T-cell (primary cell): ENCODE data around the gene DOCK8. TPM values are rescaled to one million over a fixed set of nuclear protein-coding genes. Genes with fewer than 3 reads are reported as not detected.
"Not testable (repeated sequence)": the region's sequence is repeated elsewhere in the genome, so short reads cannot be mapped to it uniquely, and the experiment has no call there.

ENCODE experiments used
- ATAC-seq, 4 experiments: fragments of 200-7000 bp in 3 of 4; fragments of 150-1000 bp in 1 of 4; cut with Tn5 transposase; replicated peaks in 1 of 4; 1 replicate in 3 of 4; 2 replicates in 1 of 4; pipeline ENCODE4 v1.10.0; 2021; ENCODE audit warnings: moderate library complexity in 3 of 4, mild to moderate bottlenecking in 2 of 4, moderate number of reproducible peaks in 1 of 4
- CTCF ChIA-PET, 2 donors: fragments of 300-600 bp; sonication (Branson Sonifier 250); formaldehyde crosslinking; loops; one replicate each; lab custom pipeline; 2022; ENCODE audit warnings: antibody characterized with exemption in 2 of 2; lab: Charles Lee
- POLR2A ChIA-PET, 2 donors: fragments of 300-600 bp; sonication (Branson Sonifier 250); formaldehyde crosslinking; loops; one replicate each; lab custom pipeline; 2022; ENCODE audit warnings: antibody characterized with exemption in 2 of 2; lab: Charles Lee
- DNase-seq, 35 experiments: peaks; one replicate each; pipeline versions ENCODE4 v3.0.0 to v3.0.0-alpha.2; 2013 to 2023
- H3K27ac ChIP-seq: one replicate; pipeline ENCODE4 v1.5.1; 2013; ENCODE audit warnings: low read length
- H3K27me3 ChIP-seq, 2 experiments: replicated peaks in 1 of 2; 1 replicate in 1 of 2; 2 replicates in 1 of 2; pipeline versions ENCODE4 v1.6.1 to v1.7.0; 2013; ENCODE audit warnings: low read length in 1 of 2, mixed read lengths in 1 of 2; ENCODE audit not compliant: control insufficient read depth in 2 of 2, insufficient read depth in 2 of 2; ENCODE audit errors: extremely low read depth in 1 of 2
- H3K36me3 ChIP-seq, 2 donors: 1 replicate in 1 of 2; 2 replicates in 1 of 2; pipeline versions ENCODE4 v1.6.1 to v1.7.0; 2013; ENCODE audit warnings: low read length in 1 of 2; ENCODE audit not compliant: control insufficient read depth in 2 of 2, insufficient read depth in 1 of 2; ENCODE audit errors: extremely low read depth in 1 of 2
- H3K4me1 ChIP-seq, 2 experiments: 1 replicate in 1 of 2; 2 replicates in 1 of 2; pipeline versions ENCODE4 v1.6.1 to v1.7.0; 2013; ENCODE audit warnings: low read length in 2 of 2, mixed read lengths in 1 of 2; ENCODE audit not compliant: insufficient read depth in 2 of 2, control insufficient read depth in 1 of 2; ENCODE audit errors: extremely low read depth in 1 of 2
- H3K4me3 ChIP-seq, 2 donors: 1 replicate in 1 of 2; 2 replicates in 1 of 2; pipeline versions ENCODE4 v1.5.1 to v1.7.0; 2013; ENCODE audit warnings: mild to moderate bottlenecking in 2 of 2, low read length in 1 of 2, moderate library complexity in 1 of 2; ENCODE audit not compliant: control insufficient read depth in 1 of 2; ENCODE audit errors: extremely low read depth in 1 of 2
- H3K9me3 ChIP-seq: 2 replicates; pipeline ENCODE4 v1.7.0; 2013
- H3K27ac Mint-ChIP-seq, 2 donors: one replicate each; pipeline ENCODE4 v1.8.0; 2020 to 2021; ENCODE audit warnings: mild to moderate bottlenecking in 2 of 2, mixed read lengths in 2 of 2
- H3K27me3 Mint-ChIP-seq, 2 donors: one replicate each; pipeline ENCODE4 v1.8.0; 2021 to 2022; ENCODE audit warnings: mixed read lengths in 2 of 2
- H3K36me3 Mint-ChIP-seq: one replicate; pipeline ENCODE4 v1.8.0; 2021; ENCODE audit warnings: mixed read lengths
- H3K4me1 Mint-ChIP-seq, 3 donors: one replicate each; pipeline ENCODE4 v1.8.0; 2020 to 2022; ENCODE audit warnings: mixed read lengths in 3 of 3, mild to moderate bottlenecking in 1 of 3
- H3K4me3 Mint-ChIP-seq, 3 donors: one replicate each; pipeline ENCODE4 v1.8.0; 2020 to 2022; ENCODE audit warnings: mild to moderate bottlenecking in 3 of 3, mixed read lengths in 3 of 3, moderate library complexity in 3 of 3
- H3K9me3 Mint-ChIP-seq, 3 donors: one replicate each; pipeline ENCODE4 v1.8.0; 2020 to 2022; ENCODE audit warnings: mixed read lengths in 3 of 3
- WGBS: methylation state at CpG from one replicate; pipeline ENCODE4 v1.1.5; 2013; ENCODE audit warnings: missing lambda C conversion rate; ENCODE audit not compliant: insufficient coverage; 5-methylcytosine and 5-hydroxymethylcytosine counted together
- total RNA-seq, 35 experiments: library from RNA in 6 of 35; stranded (reverse) in 6 of 35; fragments of 120-200 nt in 1 of 35; gene quantifications; one replicate each; pipeline versions ENCODE4 v1.2.1 to v1.2.4 and lab custom pipeline; 2013 to 2026

Gene DOCK8
- total RNA-seq, 5 donors from 2014 or later (not counting 1 experiment from before 2014, with no cell fraction given) = 173 to 231 (median 208) TPM

GRCh38 chr9:406886-407654, 192.4 kb downstream of the DOCK8 start:
- Histone ChIP-seq H3K4me3 (no peak overlapping the region), H3K4me1 (no peaks in the 10 kb centered on the region), H3K27ac (no peak overlapping the region), H3K9me3 (no peaks in the 10 kb centered on the region), H3K36me3 (peaks cover 3 to 85% of the 10 kb centered on the region in 2 donors), H3K27me3 (no peaks in the 10 kb centered on the region)
- H3K4me3 Mint-ChIP-seq = no peak overlapping the region
- WGBS = 100% methylated on average over 2 of the region's 7 CpGs
- H3K9me3 Mint-ChIP-seq = peaks cover 0 to 5% (median 2%) of the 10 kb centered on the region in 3 donors
- ATAC-seq (no peak), DNase-seq (no peak)
- no peaks in the 10 kb centered on the region for H3K27me3 Mint-ChIP-seq
- POLR2A ChIA-PET = no interaction called here
- H3K36me3 Mint-ChIP-seq = peaks cover 77% of the 10 kb centered on the region
- H3K27ac Mint-ChIP-seq = no peak overlapping the region
- H3K4me1 Mint-ChIP-seq = no peaks in the 10 kb centered on the region
- CTCF ChIA-PET = interaction anchor here in 1 of 2 donors (0.7 kb wide), 1 partner anchor 135 kb away, joined by 5 read pairs; no protein-coding TSS in a partner anchor

- H3K27ac ChIP-seq, H3K4me1 Mint-ChIP-seq, ATAC-seq, CTCF ChIA-PET, H3K27me3 Mint-ChIP-seq, H3K27me3 ChIP-seq, H3K4me3 Mint-ChIP-seq, POLR2A ChIA-PET, H3K27ac Mint-ChIP-seq, H3K9me3 ChIP-seq, H3K4me1 ChIP-seq, DNase-seq, H3K9me3 Mint-ChIP-seq, H3K4me3 ChIP-seq: not testable (repeated sequence)
- H3K36me3 Mint-ChIP-seq = peaks cover 65% of the 10 kb centered on the region
- WGBS = no CpG with 5 or more reads among the region's 7 CpGs
- H3K36me3 ChIP-seq = peaks cover 0 to 69% of the 10 kb centered on the region in 2 donors
Observed at GRCh38 chr9:409655-410054, 195.0 kb downstream of the DOCK8 start.

GRCh38 chr9:414595-414994, 199.9 kb downstream of the DOCK8 start:
- peaks cover 3 to 65% of the 10 kb centered on the region in 2 donors for H3K36me3 ChIP-seq
- ChIA-PET POLR2A (no interaction called here), CTCF (interaction anchor here in 1 of 2 donors (0.6 kb wide), 2 partner anchors 9 to 66 kb away, joined by 3 read pairs; no protein-coding TSS in a partner anchor)
- H3K27me3 ChIP-seq = no peaks in the 10 kb centered on the region
- no peaks in the 10 kb centered on the region for H3K9me3 Mint-ChIP-seq
- no peak overlapping the region for H3K4me3 Mint-ChIP-seq
- no peaks in the 10 kb centered on the region for H3K4me1 ChIP-seq
- no peak overlapping the region for H3K27ac ChIP-seq
- WGBS = 100% methylated on average over 4 of the region's 5 CpGs
- H3K4me3 ChIP-seq = no peak overlapping the region
- H3K27ac Mint-ChIP-seq = no peak overlapping the region
- DNase-seq (no peak), ATAC-seq (no peak)
- no peaks in the 10 kb centered on the region for H3K4me1 Mint-ChIP-seq
- no peaks in the 10 kb centered on the region for H3K27me3 Mint-ChIP-seq
- peaks cover 54% of the 10 kb centered on the region for H3K36me3 Mint-ChIP-seq
- H3K9me3 ChIP-seq = no peaks in the 10 kb centered on the region

- ATAC-seq (no peak), DNase-seq (no peak)
- Mint-ChIP-seq H3K36me3 (peaks cover 73% of the 10 kb centered on the region), H3K27ac (peak overlapping the region in 1 of 2 donors; percentile 24), H3K27me3 (no peaks in the 10 kb centered on the region), H3K9me3 (no peaks in the 10 kb centered on the region), H3K4me1 (no peaks in the 10 kb centered on the region), H3K4me3 (no peak overlapping the region)
- Histone ChIP-seq H3K4me1 (no peaks in the 10 kb centered on the region), H3K4me3 (no peak overlapping the region), H3K27me3 (no peaks in the 10 kb centered on the region), H3K36me3 (peaks cover 12 to 92% of the 10 kb centered on the region in 2 donors), H3K27ac (no peak overlapping the region), H3K9me3 (no peaks in the 10 kb centered on the region)
- 100% methylated on average over 2 of the region's 5 CpGs for WGBS
- ChIA-PET POLR2A (no interaction called here), CTCF (no interaction called here)
Observed at GRCh38 chr9:419571-420171, 205.0 kb downstream of the DOCK8 start.

GRCh38 chr9:421896-422295, 207.2 kb downstream of the DOCK8 start:
- DNase-seq (no peak), ATAC-seq (no peak)
- Histone ChIP-seq H3K36me3 (peaks cover 12 to 86% of the 10 kb centered on the region in 2 donors), H3K27me3 (no peaks in the 10 kb centered on the region), H3K4me1 (no peaks in the 10 kb centered on the region), H3K27ac (no peak overlapping the region), H3K9me3 (no peaks in the 10 kb centered on the region), H3K4me3 (no peak overlapping the region)
- H3K36me3 Mint-ChIP-seq = peaks cover 65% of the 10 kb centered on the region
- ChIA-PET CTCF (no interaction called here), POLR2A (no interaction called here)
- H3K4me1 Mint-ChIP-seq = no peaks in the 10 kb centered on the region
- H3K9me3 Mint-ChIP-seq = no peaks in the 10 kb centered on the region
- no peaks in the 10 kb centered on the region for H3K27me3 Mint-ChIP-seq
- no peak overlapping the region for H3K4me3 Mint-ChIP-seq
- WGBS = no CpG with 5 or more reads among the region's 6 CpGs
- no peak overlapping the region for H3K27ac Mint-ChIP-seq

GRCh38 chr9:426264-426663, 211.6 kb downstream of the DOCK8 start:
- Mint-ChIP-seq H3K4me1 (no peaks in the 10 kb centered on the region), H3K4me3 (no peak overlapping the region), H3K36me3 (peaks cover 54% of the 10 kb centered on the region), H3K9me3 (no peaks in the 10 kb centered on the region), H3K27me3 (no peaks in the 10 kb centered on the region), H3K27ac (no peak overlapping the region)
- ATAC-seq (no peak), DNase-seq (no peak)
- Histone ChIP-seq H3K4me1 (no peaks in the 10 kb centered on the region), H3K27me3 (no peaks in the 10 kb centered on the region), H3K36me3 (peaks cover 6 to 85% of the 10 kb centered on the region in 2 donors), H3K4me3 (no peak overlapping the region), H3K9me3 (no peaks in the 10 kb centered on the region), H3K27ac (no peak overlapping the region)
- WGBS = 94% methylated on average over 2 of the region's 6 CpGs
- ChIA-PET POLR2A (no interaction called here), CTCF (interaction anchor here in 1 of 2 donors (1.1 kb wide), 1 partner anchor 20 kb away, joined by 3 read pairs; no protein-coding TSS in a partner anchor)
